T-helper 2 cell treated with Interferon-gamma antibody and Interleukin-4, amounts not matched to agents 100 ng/mL and 5 ng/mL, for 36 hours (primary cell): Measurements from ENCODE around the gene ASAP3. TPM values are rescaled to one million over a fixed set of nuclear protein-coding genes. Genes with fewer than 3 reads are reported as not detected.

ENCODE experiments used
- total RNA-seq: library from RNA; stranded (reverse); gene quantifications from 2 replicates; pipeline ENCODE4 v1.2.3, GENCODE V29; 2022

Gene ASAP3
- total RNA-seq, 1 donor from 2014 or later = 0.86 TPM

Other genes with a start within 250 kb of the ASAP3 start
- 223 and 234 TPM in 2 replicates for gene HNRNPR, start 139.9 kb downstream of the ASAP3 start, total RNA-seq
- 4.9 and 5.7 TPM in 2 replicates for gene ZNF436, start 114.3 kb downstream of the ASAP3 start, total RNA-seq
- 14.5 and 17.9 TPM in 2 replicates for gene TCEA3, start 59.4 kb downstream of the ASAP3 start, total RNA-seq
- 85.6 and 87.7 TPM in 2 replicates for gene E2F2, start 47.1 kb upstream of the ASAP3 start, total RNA-seq
- gene ID3, start 75.3 kb upstream of the ASAP3 start, total RNA-seq = 19.0 and 19.5 TPM in 2 replicates
- gene RPL11, start 207.6 kb upstream of the ASAP3 start, total RNA-seq = 1,228 and 1,231 TPM in 2 replicates